Suprapubic skin (tissue), 3 donors: ENCODE results near the gene DNAJC15.

Source experiments
- EP300 ChIP-seq: sonication (generic); formaldehyde crosslinking; IDR thresholded peaks from one replicate; pipeline ENCODE4 v1.6.1; 2017; ENCODE audit warnings: antibody characterized with exemption
- TF ChIP-seq, protein P1 (sequence below), 2 donors: fragments of 200-600 bp in 1 of 2; fragments of 450-650 bp in 1 of 2; sonication (generic) in 1 of 2; IDR thresholded peaks; one replicate each; pipeline ENCODE4 v1.5.1; 2016 to 2019; ENCODE audit warnings: antibody characterized with exemption in 2 of 2, mild to moderate bottlenecking in 1 of 2, moderate library complexity in 1 of 2

- no peak for TF ChIP-seq EP300
- TF ChIP-seq, protein P1, sequence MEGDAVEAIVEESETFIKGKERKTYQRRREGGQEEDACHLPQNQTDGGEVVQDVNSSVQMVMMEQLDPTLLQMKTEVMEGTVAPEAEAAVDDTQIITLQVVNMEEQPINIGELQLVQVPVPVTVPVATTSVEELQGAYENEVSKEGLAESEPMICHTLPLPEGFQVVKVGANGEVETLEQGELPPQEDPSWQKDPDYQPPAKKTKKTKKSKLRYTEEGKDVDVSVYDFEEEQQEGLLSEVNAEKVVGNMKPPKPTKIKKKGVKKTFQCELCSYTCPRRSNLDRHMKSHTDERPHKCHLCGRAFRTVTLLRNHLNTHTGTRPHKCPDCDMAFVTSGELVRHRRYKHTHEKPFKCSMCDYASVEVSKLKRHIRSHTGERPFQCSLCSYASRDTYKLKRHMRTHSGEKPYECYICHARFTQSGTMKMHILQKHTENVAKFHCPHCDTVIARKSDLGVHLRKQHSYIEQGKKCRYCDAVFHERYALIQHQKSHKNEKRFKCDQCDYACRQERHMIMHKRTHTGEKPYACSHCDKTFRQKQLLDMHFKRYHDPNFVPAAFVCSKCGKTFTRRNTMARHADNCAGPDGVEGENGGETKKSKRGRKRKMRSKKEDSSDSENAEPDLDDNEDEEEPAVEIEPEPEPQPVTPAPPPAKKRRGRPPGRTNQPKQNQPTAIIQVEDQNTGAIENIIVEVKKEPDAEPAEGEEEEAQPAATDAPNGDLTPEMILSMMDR (IDR thresholded peaks at IDR 0.05), result no peak
Observed at GRCh38 chr13:42999491-42999890, 23.9 kb upstream of the DNAJC15 start.
